DOHH2 (cell line): ENCODE data around the gene SLC30A2.

Experiments
- H3F3A ChIP-seq: fragments of 200-600 bp; sonication (generic), shearing (Covaris generic); 2 replicates; pipeline ENCODE4 v1.6.0; 2016; ENCODE audit warnings: antibody characterized with exemption, mild to moderate bottlenecking; ENCODE audit not compliant: control insufficient read depth, insufficient read depth
- H3K27ac ChIP-seq: fragments of 200-600 bp; sonication (generic); 2 replicates; pipeline ENCODE4 v1.5.1; 2014; ENCODE audit warnings: low read depth, mild to moderate bottlenecking, low read length, moderate library complexity
- H3K27me3 ChIP-seq: fragments of 200-600 bp; sonication (generic); 2 replicates; pipeline ENCODE4 v1.6.1; 2014; ENCODE audit warnings: mild to moderate bottlenecking, low read length, mixed read lengths; ENCODE audit not compliant: control insufficient read depth
- H3K36me3 ChIP-seq: fragments of 200-600 bp; sonication (generic); 2 replicates; pipeline ENCODE4 v1.6.1; 2014; ENCODE audit warnings: mild to moderate bottlenecking, low read length, moderate library complexity, mixed read lengths; ENCODE audit not compliant: control insufficient read depth
- H3K4me1 ChIP-seq: fragments of 200-600 bp; sonication (generic); 2 replicates; pipeline ENCODE4 v1.6.1; 2014; ENCODE audit warnings: mild to moderate bottlenecking, low read length, mixed read lengths; ENCODE audit not compliant: control insufficient read depth
- H3K4me2 ChIP-seq: fragments of 200-600 bp; sonication (generic); 2 replicates; pipeline ENCODE4 v1.6.0; 2014; ENCODE audit warnings: mild to moderate bottlenecking, low read length, moderate library complexity
- H3K4me3 ChIP-seq: fragments of 200-600 bp; sonication (generic); 2 replicates; pipeline ENCODE4 v1.5.1; 2014; ENCODE audit warnings: mild to moderate bottlenecking, low read length, mixed read lengths
- H3K79me2 ChIP-seq: fragments of 200-600 bp; sonication (generic); 2 replicates; pipeline ENCODE4 v1.6.1; 2014; ENCODE audit warnings: mild to moderate bottlenecking, low read length, mixed read lengths; ENCODE audit not compliant: control insufficient read depth
- H3K9me2 ChIP-seq: fragments of 200-600 bp; sonication (generic); replicated peaks from 2 replicates; pipeline ENCODE4 v1.6.1; 2014; ENCODE audit warnings: mild to moderate bottlenecking, low read length, mixed read lengths; ENCODE audit not compliant: control insufficient read depth
- H3K9me3 ChIP-seq: fragments of 200-600 bp; sonication (generic); 2 replicates; pipeline ENCODE4 v1.6.1; 2014; ENCODE audit warnings: antibody characterized with exemption, low read length, mixed read lengths; ENCODE audit not compliant: control insufficient read depth, insufficient read depth
- H4K20me1 ChIP-seq: fragments of 200-600 bp; sonication (generic); 2 replicates; pipeline ENCODE4 v1.6.0; 2014; ENCODE audit warnings: low read depth, mild to moderate bottlenecking, antibody characterized with exemption, low read length, moderate library complexity; ENCODE audit not compliant: control insufficient read depth, insufficient read depth
- CTCF ChIP-seq: fragments of 200-600 bp; sonication (generic); IDR thresholded peaks from one replicate; pipeline ENCODE4 v1.5.1; 2014; ENCODE audit warnings: antibody characterized with exemption, mild to moderate bottlenecking, low read depth, low read length; ENCODE audit not compliant: poor library complexity, severe bottlenecking
- EZH2phosphoT487 ChIP-seq: fragments of 200-600 bp; sonication (generic); IDR thresholded peaks from 2 replicates; pipeline ENCODE4 v1.6.1; 2017; ENCODE audit warnings: borderline replicate concordance, mild to moderate bottlenecking, antibody characterized with exemption, low read length, moderate library complexity, mixed read lengths

SLC30A2 gene

GRCh38 chr1:25990251-25990650, 55.7 kb downstream of the SLC30A2 start:
- no peaks in the 10 kb centered on the region for H3K9me3 ChIP-seq
- H3K4me1 ChIP-seq = no peaks in the 10 kb centered on the region
- H3K36me3 ChIP-seq = 0 out of 2 replicates have a peak, but pooled peaks cover 1% of the 10 kb centered on the region
- no peaks in the 10 kb centered on the region for H3K9me2 ChIP-seq
- no peak overlapping the region for H3K4me3 ChIP-seq
- no peak overlapping the region for H3K27ac ChIP-seq
- no peaks in the 10 kb centered on the region for H4K20me1 ChIP-seq
- H3K27me3 ChIP-seq = no peaks in the 10 kb centered on the region
- no peaks in the 10 kb centered on the region for H3F3A ChIP-seq
- no peak for TF ChIP-seq CTCF
- no peak for TF ChIP-seq EZH2phosphoT487
- H3K79me2 ChIP-seq = no peaks in the 10 kb centered on the region
- no peak overlapping the region for H3K4me2 ChIP-seq

GRCh38 chr1:25989440-25990234, 56.3 kb downstream of the SLC30A2 start:
- H3K79me2 ChIP-seq = no peaks in the 10 kb centered on the region
- no peaks in the 10 kb centered on the region for H3F3A ChIP-seq
- no peak overlapping the region for H3K4me2 ChIP-seq
- 0 out of 2 replicates have a peak, but pooled peaks cover 2% of the 10 kb centered on the region for H3K36me3 ChIP-seq
- TF ChIP-seq EZH2phosphoT487 = no peak
- no peaks in the 10 kb centered on the region for H3K27me3 ChIP-seq
- H3K9me2 ChIP-seq = no peaks in the 10 kb centered on the region
- H3K27ac ChIP-seq = no peak overlapping the region
- H3K4me3 ChIP-seq = no peak overlapping the region
- H4K20me1 ChIP-seq = no peaks in the 10 kb centered on the region
- no peaks in the 10 kb centered on the region for H3K4me1 ChIP-seq
- H3K9me3 ChIP-seq = no peaks in the 10 kb centered on the region

GRCh38 chr1:25987951-25988350, 58.0 kb downstream of the SLC30A2 start:
- Histone ChIP-seq H3K36me3 (peaks cover 12% of the 10 kb centered on the region; the same call in 1 of the 2 replicates), H3F3A (no peaks in the 10 kb centered on the region), H3K4me3 (no peak overlapping the region), H3K9me2 (no peaks in the 10 kb centered on the region), H3K27ac (no peak overlapping the region), H3K27me3 (no peaks in the 10 kb centered on the region), H3K79me2 (no peaks in the 10 kb centered on the region), H3K9me3 (no peaks in the 10 kb centered on the region), H3K4me2 (no peak overlapping the region), H3K4me1 (no peaks in the 10 kb centered on the region), H4K20me1 (no peaks in the 10 kb centered on the region)
- TF ChIP-seq EZH2phosphoT487 (no peak), CTCF (no peak)
